CD4-positive, alpha-beta T cell (primary cell): ENCODE data around the gene KASH5. TPM values are rescaled to one million over a fixed set of nuclear protein-coding genes. Genes with fewer than 3 reads are reported as not detected.

ENCODE experiments used
- ATAC-seq: fragments of 200-7000 bp; cut with Tn5 transposase; one replicate; pipeline ENCODE4 v1.10.0; 2022; ENCODE audit warnings: mild to moderate bottlenecking; ENCODE audit not compliant: poor library complexity
- CTCF ChIA-PET: fragments of 350-600 bp; sonication (Branson Sonifier 250); formaldehyde crosslinking; loops from one replicate; lab custom pipeline; 2021; ENCODE audit warnings: antibody characterized with exemption, inconsistent platforms; lab: Charles Lee
- POLR2A ChIA-PET: fragments of 350-600 bp; sonication (Branson Sonifier 250); formaldehyde crosslinking; loops from one replicate; lab custom pipeline; 2021; ENCODE audit warnings: antibody characterized with exemption, inconsistent platforms; lab: Charles Lee
- DNase-seq, 14 experiments: peaks; one replicate each; pipeline ENCODE4 v3.0.0-alpha.2; 2013 to 2020; ENCODE audit warnings: mixed read lengths in 2 of 14
- H3K27ac ChIP-seq, 2 donors: one replicate each; pipeline versions ENCODE4 v1.5.1 to v1.7.0; 2013; ENCODE audit warnings: low read length in 2 of 2, low read depth in 1 of 2, mild to moderate bottlenecking in 1 of 2
- H3K27me3 ChIP-seq, 2 experiments: 1 replicate in 1 of 2; 2 replicates in 1 of 2; pipeline versions ENCODE4 v1.6.1 to v1.7.0; 2013; ENCODE audit warnings: low read length in 2 of 2, control low read depth in 1 of 2, mild to moderate bottlenecking in 1 of 2, moderate library complexity in 1 of 2; ENCODE audit not compliant: insufficient read depth in 2 of 2, control insufficient read depth in 1 of 2
- H3K36me3 ChIP-seq: one replicate; pipeline ENCODE4 v1.6.1; 2013; ENCODE audit warnings: low read length, control low read depth; ENCODE audit not compliant: insufficient read depth
- H3K4me1 ChIP-seq: one replicate; pipeline ENCODE4 v1.6.1; 2013; ENCODE audit warnings: low read length, control low read depth; ENCODE audit not compliant: insufficient read depth
- H3K4me3 ChIP-seq: one replicate; pipeline ENCODE4 v1.5.1; 2013; ENCODE audit warnings: mild to moderate bottlenecking, low read length, moderate library complexity
- H3K9me3 ChIP-seq, 2 experiments: 1 replicate in 1 of 2; 2 replicates in 1 of 2; pipeline versions ENCODE4 v1.6.1 to v1.7.0; 2013; ENCODE audit warnings: low read length in 2 of 2, mild to moderate bottlenecking in 2 of 2, control low read depth in 1 of 2, moderate library complexity in 1 of 2; ENCODE audit not compliant: control insufficient read depth in 1 of 2, insufficient read depth in 1 of 2
- H3K27ac Mint-ChIP-seq: one replicate; pipeline ENCODE4 v1.8.0; 2020; ENCODE audit warnings: mixed read lengths
- H3K27me3 Mint-ChIP-seq: one replicate; pipeline ENCODE4 v1.8.0; 2021; ENCODE audit warnings: mixed read lengths
- H3K36me3 Mint-ChIP-seq: one replicate; pipeline ENCODE4 v1.8.0; 2021; ENCODE audit warnings: low read depth, mixed read lengths
- H3K4me1 Mint-ChIP-seq: one replicate; pipeline ENCODE4 v1.8.0; 2021; ENCODE audit warnings: low read depth, mixed read lengths
- H3K4me3 Mint-ChIP-seq: one replicate; pipeline ENCODE4 v1.8.0; 2020; ENCODE audit warnings: mild to moderate bottlenecking, mixed read lengths
- H3K9me3 Mint-ChIP-seq: one replicate; pipeline ENCODE4 v1.8.0; 2020; ENCODE audit warnings: mixed read lengths
- intact Hi-C, 2 experiments: fragments of 100-400 bp; cut with DNase I in 1 of 2; cut with micrococcal nuclease in 1 of 2; formaldehyde crosslinking; loops; one replicate each; pipeline versions ENCODE4 v1.15.1 to v1.9.0; 2023 to 2025; cut with DNase I, micrococcal nuclease
- total RNA-seq, 174 experiments: library from RNA in 2 of 174; stranded (reverse) in 2 of 174; gene quantifications; one replicate each; pipeline ENCODE4 v1.2.3 and lab custom pipeline; 2021 to 2026
- TF ChIP-seq, protein P1 (sequence below): fragments of 200-600 bp; IDR thresholded peaks from one replicate; pipeline ENCODE4 v1.8.0; 2022; ENCODE audit warnings: antibody characterized with exemption, mild to moderate bottlenecking

Gene KASH5
- total RNA-seq, 2 experiments from 2014 or later, result not detected

DNA sequence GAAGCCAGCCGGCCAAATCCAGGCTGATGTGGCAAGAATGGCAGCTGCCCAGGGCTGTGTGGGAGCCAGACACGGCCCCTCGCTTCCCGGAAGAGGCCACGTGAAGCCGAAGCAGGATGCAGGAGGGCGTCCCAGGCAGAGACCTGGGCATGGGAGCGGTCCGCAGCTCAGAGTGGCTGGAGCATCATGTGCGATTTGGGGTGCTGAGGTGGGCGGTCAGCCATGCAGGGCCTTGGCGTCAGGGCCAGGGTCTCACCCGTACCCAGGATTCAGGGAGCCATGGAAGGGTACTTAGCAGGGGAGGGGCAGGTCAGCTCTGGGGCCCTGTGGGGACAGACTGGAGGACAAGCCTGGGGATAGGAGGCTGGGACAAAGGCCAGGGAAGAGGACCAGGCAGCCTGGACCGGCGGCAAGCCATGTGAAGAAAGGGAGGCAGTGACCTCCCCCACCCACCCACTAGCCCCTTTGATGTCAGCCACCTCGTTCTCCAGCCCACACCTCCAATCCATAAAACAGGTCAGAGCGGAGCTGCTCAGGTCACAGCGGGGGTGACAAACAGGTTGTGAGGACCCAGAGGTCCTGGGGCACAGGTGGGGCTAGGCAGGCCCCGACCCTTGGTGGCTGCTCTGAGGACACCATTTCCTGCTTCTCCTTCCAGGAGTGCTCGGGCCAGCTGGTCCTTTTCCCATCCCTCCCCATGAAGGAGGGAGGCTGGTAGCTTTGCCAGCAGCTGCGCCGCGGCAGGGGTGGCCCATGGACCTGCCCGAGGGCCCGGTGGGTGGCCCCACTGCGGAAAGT, 2.3 kb downstream of the KASH5 start:
- POLR2A ChIA-PET, result no interaction called here
- no peak overlapping the region for H3K4me3 Mint-ChIP-seq
- DNase-seq (peak in 1 of 14 experiments; percentile 30), ATAC-seq (no peak)
- Histone ChIP-seq H3K27ac (no peak overlapping the region), H3K4me1 (peaks cover 23% of the 10 kb centered on the region), H3K9me3 (no peaks in the 10 kb centered on the region), H3K4me3 (no peak overlapping the region), H3K27me3 (no peaks in the 10 kb centered on the region), H3K36me3 (no peaks in the 10 kb centered on the region)
- H3K9me3 Mint-ChIP-seq, result no peaks in the 10 kb centered on the region
- TF ChIP-seq, protein P1, sequence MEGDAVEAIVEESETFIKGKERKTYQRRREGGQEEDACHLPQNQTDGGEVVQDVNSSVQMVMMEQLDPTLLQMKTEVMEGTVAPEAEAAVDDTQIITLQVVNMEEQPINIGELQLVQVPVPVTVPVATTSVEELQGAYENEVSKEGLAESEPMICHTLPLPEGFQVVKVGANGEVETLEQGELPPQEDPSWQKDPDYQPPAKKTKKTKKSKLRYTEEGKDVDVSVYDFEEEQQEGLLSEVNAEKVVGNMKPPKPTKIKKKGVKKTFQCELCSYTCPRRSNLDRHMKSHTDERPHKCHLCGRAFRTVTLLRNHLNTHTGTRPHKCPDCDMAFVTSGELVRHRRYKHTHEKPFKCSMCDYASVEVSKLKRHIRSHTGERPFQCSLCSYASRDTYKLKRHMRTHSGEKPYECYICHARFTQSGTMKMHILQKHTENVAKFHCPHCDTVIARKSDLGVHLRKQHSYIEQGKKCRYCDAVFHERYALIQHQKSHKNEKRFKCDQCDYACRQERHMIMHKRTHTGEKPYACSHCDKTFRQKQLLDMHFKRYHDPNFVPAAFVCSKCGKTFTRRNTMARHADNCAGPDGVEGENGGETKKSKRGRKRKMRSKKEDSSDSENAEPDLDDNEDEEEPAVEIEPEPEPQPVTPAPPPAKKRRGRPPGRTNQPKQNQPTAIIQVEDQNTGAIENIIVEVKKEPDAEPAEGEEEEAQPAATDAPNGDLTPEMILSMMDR, result no peak
- H3K36me3 Mint-ChIP-seq, result no peaks in the 10 kb centered on the region
- H3K27ac Mint-ChIP-seq, result no peak overlapping the region
- H3K4me1 Mint-ChIP-seq, result peaks cover 19% of the 10 kb centered on the region
- H3K27me3 Mint-ChIP-seq, result no peaks in the 10 kb centered on the region
- CTCF ChIA-PET, result interaction anchor here (1.8 to 2.5 kb wide), 5 partner anchors 16 to 180 kb away, joined by 7 to 17 read pairs (median 12); no protein-coding TSS in a partner anchor
- intact Hi-C loops, result loop anchor here (5.0 to 10.0 kb wide), 3 partner anchors 154 to 287 kb away; partner anchors contain the start of gene PRMT1 (in 1 of the 2)

DNA sequence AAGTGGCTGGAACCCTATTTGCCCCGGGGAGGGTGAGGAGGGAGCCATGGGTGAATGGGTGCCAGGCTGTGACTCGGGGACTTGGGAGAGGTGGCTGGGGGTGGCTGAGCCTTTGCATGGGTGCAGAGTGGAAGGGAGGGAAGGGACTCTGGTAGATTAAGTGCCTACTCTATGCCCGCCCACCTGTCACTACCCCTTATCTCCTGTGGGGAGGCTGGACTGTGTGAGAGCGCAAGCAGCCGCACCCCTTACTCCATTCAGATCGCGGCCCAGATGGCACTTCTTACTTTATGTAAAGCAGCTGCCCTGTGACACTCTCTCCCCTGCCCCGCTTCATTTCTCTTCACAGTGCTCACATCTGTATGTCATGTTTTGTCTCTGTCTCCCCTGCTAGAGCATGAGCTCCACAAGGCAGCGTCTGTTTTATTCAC, 2.9 kb downstream of the KASH5 start:
- Mint-ChIP-seq H3K36me3 (no peaks in the 10 kb centered on the region), H3K27ac (no peak overlapping the region), H3K4me1 (peaks cover 19% of the 10 kb centered on the region), H3K27me3 (no peaks in the 10 kb centered on the region), H3K9me3 (no peaks in the 10 kb centered on the region), H3K4me3 (no peak overlapping the region)
- ATAC-seq (no peak), DNase-seq (no peak)
- intact Hi-C loops, result loop anchor here (5.0 to 10.0 kb wide), 3 partner anchors 154 to 286 kb away; partner anchors contain the start of gene PRMT1 (in 1 of the 2)
- H3K4me1 ChIP-seq, result peaks cover 23% of the 10 kb centered on the region
- TF ChIP-seq, protein P1, result no peak
- H3K27ac ChIP-seq, result no peak overlapping the region
- H3K9me3 ChIP-seq, result no peaks in the 10 kb centered on the region
- H3K27me3 ChIP-seq, result no peaks in the 10 kb centered on the region
- ChIA-PET CTCF (interaction anchor here (0.7 to 2.5 kb wide), 10 partner anchors 16 to 290 kb away, joined by 3 to 17 read pairs (median 6); no protein-coding TSS in a partner anchor), POLR2A (interaction anchor here (1.0 to 1.3 kb wide), 3 partner anchors 52 to 105 kb away, joined by 3 to 4 read pairs (median 4); partner anchors contain the start of gene ALDH16A1)
- H3K36me3 ChIP-seq, result no peaks in the 10 kb centered on the region
- H3K4me3 ChIP-seq, result no peak overlapping the region

DNA sequence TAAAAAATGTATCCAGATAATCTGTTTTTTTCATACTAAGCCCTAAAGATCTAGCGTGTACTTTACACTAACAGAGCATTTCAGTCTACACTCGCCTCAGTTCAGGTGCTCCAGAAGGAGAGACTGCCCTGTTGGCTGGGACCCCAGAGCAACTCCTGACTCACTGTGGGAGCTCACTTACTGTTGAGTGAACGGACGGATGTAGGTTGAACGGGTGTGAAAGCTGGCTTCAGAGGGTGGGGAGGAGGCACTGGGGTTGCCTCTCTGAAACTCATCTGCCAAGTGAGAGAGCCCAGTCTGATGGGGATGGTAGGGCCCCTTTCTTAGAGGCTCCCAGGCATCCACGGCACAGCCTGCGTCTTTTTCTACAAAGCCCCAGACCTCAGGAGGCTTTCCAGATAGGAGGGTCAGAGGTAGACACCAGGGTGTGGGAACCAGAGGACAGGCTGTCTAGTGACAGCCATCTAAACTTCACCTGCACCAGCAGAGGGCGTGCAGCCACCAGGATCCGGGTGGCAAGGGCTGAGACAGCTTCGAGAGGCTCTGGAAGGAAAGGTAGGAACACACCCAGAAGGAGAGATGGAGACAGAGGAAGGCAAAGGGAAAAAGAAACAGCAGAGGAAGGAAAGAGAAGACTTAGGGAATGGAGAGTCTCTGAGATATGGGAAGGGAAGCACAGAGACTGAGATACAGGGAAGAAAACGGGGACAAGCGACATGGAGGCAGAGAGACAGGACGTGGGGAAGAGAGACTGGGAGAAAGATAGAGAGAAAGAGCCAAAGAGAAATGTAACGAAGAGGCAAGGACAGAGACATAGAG, 3.7 kb downstream of the KASH5 start:
- DNase-seq, result peak; percentile 67 to 89 (median 76)
- peak; percentile 76 for ATAC-seq
- H3K27me3 ChIP-seq, result no peaks in the 10 kb centered on the region
- CTCF ChIA-PET, result interaction anchor here (0.7 to 2.5 kb wide), 14 partner anchors 15 to 289 kb away, joined by 3 to 17 read pairs (median 4); no protein-coding TSS in a partner anchor
- H3K36me3 Mint-ChIP-seq, result no peaks in the 10 kb centered on the region
- intact Hi-C loops, result loop anchor here (1.0 to 10.0 kb wide), 9 partner anchors 30 to 289 kb away; partner anchors contain the start of gene PRMT1 (in 1 of the 2)
- peaks cover 19% of the 10 kb centered on the region for H3K4me1 Mint-ChIP-seq
- POLR2A ChIA-PET, result interaction anchor here (0.6 to 1.3 kb wide), 8 partner anchors 33 to 104 kb away, joined by 3 to 4 read pairs (median 4); partner anchors contain the start of genes ALDH16A1, CD37, GFY and PIH1D1
- H3K9me3 ChIP-seq, result no peaks in the 10 kb centered on the region
- no peak overlapping the region for H3K27ac ChIP-seq
- no peaks in the 10 kb centered on the region for H3K36me3 ChIP-seq
- peaks cover 23% of the 10 kb centered on the region for H3K4me1 ChIP-seq
- no peak overlapping the region for H3K27ac Mint-ChIP-seq
- no peaks in the 10 kb centered on the region for H3K27me3 Mint-ChIP-seq
- TF ChIP-seq, protein P1, result peak; percentile 95
- no peak overlapping the region for H3K4me3 ChIP-seq
- no peaks in the 10 kb centered on the region for H3K9me3 Mint-ChIP-seq
- H3K4me3 Mint-ChIP-seq, result no peak overlapping the region
